ENCODE data around the gene INHBB. TPM values are rescaled to one million over a fixed set of nuclear protein-coding genes. Genes with fewer than 3 reads are reported as not detected.
A peak's percentile ranks its signal among the peaks of the same experiment; 100 is the strongest.

Gene INHBB
- total and polyA plus RNA-seq, 9 of the 15 experiments (the other 6 are each of a cell fraction or from before 2014, with no cell fraction given) = not detected

DNA sequence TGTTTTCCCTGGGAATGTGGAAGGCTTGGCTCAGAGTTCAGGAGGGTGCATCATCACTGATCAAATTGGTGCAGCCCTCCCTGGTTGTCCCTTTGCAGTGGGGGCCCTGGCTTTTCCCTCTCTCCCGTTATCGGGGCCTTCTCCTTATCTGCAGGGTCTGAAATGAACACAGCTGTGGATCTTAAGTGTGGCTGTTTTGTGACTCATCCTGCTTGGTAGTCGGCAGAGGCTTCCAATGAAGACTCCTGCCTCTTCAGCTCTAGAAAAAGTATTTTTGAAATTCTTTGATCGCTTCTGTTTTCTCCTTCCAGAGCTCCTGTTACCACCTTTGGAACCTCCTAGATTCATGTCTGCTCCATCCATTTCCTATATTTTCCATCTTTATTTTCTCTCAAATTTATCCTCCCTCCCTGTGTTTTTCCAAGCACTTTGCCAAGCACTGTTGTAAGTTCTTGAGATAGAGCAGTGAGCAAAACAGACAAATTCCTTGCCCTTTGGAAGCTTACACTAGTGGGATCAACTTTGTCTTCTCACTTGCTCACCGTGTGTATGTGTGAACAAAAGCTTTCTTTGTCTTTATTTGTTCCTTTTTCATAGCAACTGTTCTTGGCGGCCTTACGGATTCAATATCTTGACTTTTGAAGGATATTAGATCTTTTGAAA, 47.6 kb upstream of the INHBB start (continued):
- TF ChIP-seq TFAM (CRISPR knock-in tag; conservative IDR thresholded peaks at IDR 0.05) = no peak
- TF ChIP-seq LEF1 (IDR thresholded peaks at IDR 0.05) = peak; percentile 38; the same call in 1 of the 2 replicates
- TF ChIP-seq KLF16 (IDR thresholded peaks at IDR 0.05) = peak; percentile 45; the same call in 1 of the 2 replicates
- no peak for TF ChIP-seq KLF13 (tag; IDR thresholded peaks at IDR 0.05; ENCODE audit: borderline replicate concordance, low read depth)
- TF ChIP-seq ZNF75A (CRISPR knock-in tag; IDR thresholded peaks at IDR 0.05) = no peak
- TF ChIP-seq CREM (IDR thresholded peaks at IDR 0.05; ENCODE audit: low read depth) = peak; percentile 65; the same call in 1 of the 2 replicates
- TF ChIP-seq CHD4 (IDR thresholded peaks at IDR 0.05; ENCODE audit: insufficient read depth, insufficient replicate concordance, low read depth, low read length, poor library complexity, severe bottlenecking) = no peak
- no peak for TF ChIP-seq CEBPG (CRISPR knock-in tag; IDR thresholded peaks at IDR 0.05)
- no peak for TF ChIP-seq CEBPG (tag; conservative IDR thresholded peaks at IDR 0.05 in 1 of 2, IDR thresholded peaks at IDR 0.05 in 1 of 2)
- no peak for TF ChIP-seq GATAD2A (IDR thresholded peaks at IDR 0.05)
- TF ChIP-seq, protein P1, sequence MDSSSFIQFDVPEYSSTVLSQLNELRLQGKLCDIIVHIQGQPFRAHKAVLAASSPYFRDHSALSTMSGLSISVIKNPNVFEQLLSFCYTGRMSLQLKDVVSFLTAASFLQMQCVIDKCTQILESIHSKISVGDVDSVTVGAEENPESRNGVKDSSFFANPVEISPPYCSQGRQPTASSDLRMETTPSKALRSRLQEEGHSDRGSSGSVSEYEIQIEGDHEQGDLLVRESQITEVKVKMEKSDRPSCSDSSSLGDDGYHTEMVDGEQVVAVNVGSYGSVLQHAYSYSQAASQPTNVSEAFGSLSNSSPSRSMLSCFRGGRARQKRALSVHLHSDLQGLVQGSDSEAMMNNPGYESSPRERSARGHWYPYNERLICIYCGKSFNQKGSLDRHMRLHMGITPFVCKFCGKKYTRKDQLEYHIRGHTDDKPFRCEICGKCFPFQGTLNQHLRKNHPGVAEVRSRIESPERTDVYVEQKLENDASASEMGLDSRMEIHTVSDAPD (CRISPR knock-in tag; IDR thresholded peaks at IDR 0.05) = no peak
- no peak for TF ChIP-seq ZNF57 (CRISPR knock-in tag; IDR thresholded peaks at IDR 0.05)
- no peak for TF ChIP-seq ZNF165 (CRISPR knock-in tag; IDR thresholded peaks at IDR 0.05; ENCODE audit: borderline replicate concordance)

Data from K562 (cell line).